HEK293 (cell line): ENCODE data around the gene TPM2.

Experiments used
- CTCF ChIA-PET: fragments of 350-600 bp; formaldehyde crosslinking; extraction: SDS; loops from one replicate; lab custom pipeline; 2021; ENCODE audit warnings: antibody characterized with exemption; lab: Yijun Ruan, JAX
- POLR2A ChIA-PET: fragments of 300-600 bp; formaldehyde crosslinking; extraction: SDS; loops from one replicate; lab custom pipeline; 2020; ENCODE audit warnings: antibody characterized with exemption, inconsistent platforms; lab: Yijun Ruan, JAX
- H3K27ac ChIP-seq: fragments of 200-500 bp; sonication (Bioruptor generic); 2 replicates; pipeline ENCODE4 v1.5.1; 2014; ENCODE audit warnings: low read depth, low read length, control low read depth, inconsistent platforms; ENCODE audit errors: extremely low read depth
- H3K36me3 ChIP-seq, 2 experiments: fragments of 200-500 bp in 1 of 2; sonication (Bioruptor generic) in 1 of 2; 1 replicate in 1 of 2; 2 replicates in 1 of 2; pipeline ENCODE4 v1.5.1; 2014 to 2017; ENCODE audit warnings: inconsistent platforms in 2 of 2, low read length in 2 of 2; ENCODE audit not compliant: control insufficient read depth in 2 of 2, insufficient read depth in 1 of 2
- H3K4me1 ChIP-seq: fragments of 200-500 bp; sonication (Bioruptor generic); 2 replicates; pipeline ENCODE4 v1.5.1; 2014; ENCODE audit warnings: mild to moderate bottlenecking, low read length, inconsistent platforms; ENCODE audit not compliant: control insufficient read depth, insufficient read depth
- H3K4me3 ChIP-seq: 2 replicates; pipeline ENCODE4 v1.5.1; 2011; ENCODE audit warnings: low read depth, mild to moderate bottlenecking, control low read depth, low read length, moderate library complexity
- H3K9me3 ChIP-seq: fragments of 200-500 bp; sonication (Bioruptor generic); 2 replicates; pipeline ENCODE4 v1.5.1; 2014; ENCODE audit warnings: low read depth, low read length, inconsistent platforms; ENCODE audit not compliant: control insufficient read depth, insufficient read depth
- BCL6B ChIP-seq: fragments of 450-650 bp; formaldehyde crosslinking; IDR thresholded peaks from 2 replicates; pipeline ENCODE4 v1.5.1; 2017; ENCODE audit warnings: missing biosample characterization, missing genetic modification characterization
- FEZF1 ChIP-seq: fragments of 450-650 bp; formaldehyde crosslinking; IDR thresholded peaks from 2 replicates; pipeline ENCODE4 v1.5.1; 2016; ENCODE audit warnings: missing biosample characterization, missing genetic modification characterization
- KLF7 ChIP-seq: fragments of 450-650 bp; formaldehyde crosslinking; IDR thresholded peaks from 2 replicates; pipeline ENCODE4 v1.5.1; 2016; ENCODE audit warnings: missing biosample characterization, missing genetic modification characterization, borderline replicate concordance
- MYNN ChIP-seq: fragments of 450-650 bp; formaldehyde crosslinking; IDR thresholded peaks from 2 replicates; pipeline ENCODE4 v1.5.1; 2016; ENCODE audit warnings: missing biosample characterization, missing genetic modification characterization, borderline replicate concordance
- TCF7L2 ChIP-seq: IDR thresholded peaks from 2 replicates; pipeline ENCODE4 v1.6.1; 2011; ENCODE audit warnings: low read depth, mild to moderate bottlenecking, inconsistent platforms, low read length, moderate library complexity, borderline replicate concordance
- ZBTB44 ChIP-seq: fragments of 450-650 bp; IDR thresholded peaks from 2 replicates; pipeline ENCODE4 v1.5.1; 2018; ENCODE audit warnings: missing biosample characterization, mild to moderate bottlenecking, missing genetic modification characterization
- ZEB2 ChIP-seq: fragments of 450-650 bp; formaldehyde crosslinking; IDR thresholded peaks from 2 replicates; pipeline ENCODE4 v1.5.1; 2016; ENCODE audit warnings: missing biosample characterization, missing genetic modification characterization
- ZNF138 ChIP-seq: fragments of 450-650 bp; formaldehyde crosslinking; IDR thresholded peaks from 2 replicates; pipeline ENCODE4 v1.5.1; 2016; ENCODE audit warnings: missing biosample characterization, missing genetic modification characterization, borderline replicate concordance
- ZNF146 ChIP-seq: fragments of 450-650 bp; formaldehyde crosslinking; IDR thresholded peaks from 2 replicates; pipeline ENCODE4 v1.5.1; 2016; ENCODE audit warnings: missing biosample characterization, missing genetic modification characterization
- ZNF19 ChIP-seq: fragments of 450-650 bp; formaldehyde crosslinking; IDR thresholded peaks from 2 replicates; pipeline ENCODE4; 2016; ENCODE audit warnings: missing biosample characterization, missing genetic modification characterization, low read depth
- ZNF2 ChIP-seq: fragments of 450-650 bp; formaldehyde crosslinking; IDR thresholded peaks from 2 replicates; pipeline ENCODE4 v1.5.1; 2016; ENCODE audit warnings: missing biosample characterization, missing genetic modification characterization
- ZNF202 ChIP-seq: fragments of 450-650 bp; formaldehyde crosslinking; IDR thresholded peaks from 2 replicates; pipeline ENCODE4 v1.5.1; 2016; ENCODE audit warnings: missing biosample characterization, missing genetic modification characterization, borderline replicate concordance
- ZNF266 ChIP-seq: fragments of 450-650 bp; formaldehyde crosslinking; IDR thresholded peaks from 2 replicates; pipeline ENCODE4 v1.5.1; 2016; ENCODE audit warnings: missing biosample characterization, missing genetic modification characterization, low read depth
- ZNF354C ChIP-seq: fragments of 450-650 bp; formaldehyde crosslinking; IDR thresholded peaks from 2 replicates; pipeline ENCODE4 v1.5.1; 2016; ENCODE audit warnings: missing biosample characterization, missing genetic modification characterization, low read depth, borderline replicate concordance
- ZNF513 ChIP-seq: fragments of 450-650 bp; IDR thresholded peaks from 2 replicates; pipeline ENCODE4 v1.5.1; 2018; ENCODE audit warnings: missing biosample characterization, missing genetic modification characterization
- ZNF529 ChIP-seq: fragments of 450-650 bp; formaldehyde crosslinking; IDR thresholded peaks from 2 replicates; pipeline ENCODE4 v1.5.1; 2017; ENCODE audit warnings: missing genetic modification characterization, missing biosample characterization; ENCODE audit not compliant: insufficient replicate concordance
- ZNF544 ChIP-seq: fragments of 450-650 bp; formaldehyde crosslinking; IDR thresholded peaks from 2 replicates; pipeline ENCODE4 v1.5.0; 2017; ENCODE audit warnings: missing biosample characterization, missing genetic modification characterization
- ZNF549 ChIP-seq: fragments of 450-650 bp; IDR thresholded peaks from 2 replicates; pipeline ENCODE4 v1.5.1; 2018; ENCODE audit warnings: missing biosample characterization, missing genetic modification characterization, mild to moderate bottlenecking, inconsistent platforms, moderate library complexity
- ZNF560 ChIP-seq: fragments of 450-650 bp; formaldehyde crosslinking; IDR thresholded peaks from 2 replicates; pipeline ENCODE4 v1.5.1; 2017; ENCODE audit warnings: missing biosample characterization, missing genetic modification characterization, borderline replicate concordance
- ZNF596 ChIP-seq: fragments of 450-650 bp; IDR thresholded peaks from 2 replicates; pipeline ENCODE4 v1.5.0; 2018; ENCODE audit warnings: missing biosample characterization, mild to moderate bottlenecking, missing genetic modification characterization, moderate library complexity
- ZNF621 ChIP-seq: fragments of 450-650 bp; formaldehyde crosslinking; IDR thresholded peaks from 2 replicates; pipeline ENCODE4 v1.5.1; 2017; ENCODE audit warnings: missing biosample characterization, missing genetic modification characterization
- ZNF707 ChIP-seq: fragments of 450-650 bp; formaldehyde crosslinking; IDR thresholded peaks from 2 replicates; pipeline ENCODE4 v1.5.1; 2016; ENCODE audit warnings: missing biosample characterization, missing genetic modification characterization
- TF ChIP-seq, protein P1 (sequence below): fragments of 450-650 bp; formaldehyde crosslinking; IDR thresholded peaks from 2 replicates; pipeline ENCODE4 v1.5.1; 2017; ENCODE audit warnings: missing biosample characterization, missing genetic modification characterization
- TF ChIP-seq, protein P2 (sequence below): sonication (generic); formaldehyde crosslinking; IDR thresholded peaks from 2 replicates; pipeline ENCODE4 v1.8.1; 2022; ENCODE audit warnings: mild to moderate bottlenecking, moderate library complexity, missing genetic modification reagents
- TF ChIP-seq, protein P3 (sequence below): fragments of 450-650 bp; formaldehyde crosslinking; IDR thresholded peaks from 2 replicates; pipeline ENCODE4 v1.5.1; 2016; ENCODE audit warnings: missing biosample characterization, missing genetic modification characterization, borderline replicate concordance

The TPM2 gene

DNA sequence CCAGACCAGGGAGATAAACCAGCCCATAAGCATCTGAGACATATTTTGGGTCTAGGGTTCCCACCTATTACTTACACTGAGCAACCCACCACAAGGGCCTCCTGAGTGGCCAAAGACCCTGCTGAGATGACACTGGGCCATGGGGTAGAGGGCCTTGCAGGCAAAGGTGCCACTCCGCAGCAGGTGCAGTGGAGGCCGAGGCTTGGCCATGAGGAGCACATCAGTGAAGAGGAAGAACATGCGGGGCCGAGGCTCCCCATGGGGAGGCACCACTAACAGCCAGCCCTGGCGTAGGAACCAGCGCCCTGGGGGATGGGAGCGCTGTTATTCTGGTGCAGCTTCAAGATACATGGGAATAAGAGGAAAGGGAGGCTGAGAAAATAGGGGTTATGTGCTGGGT, 27.3 kb downstream of the TPM2 start:
- POLR2A ChIA-PET, result interaction anchor here (1.6 to 3.0 kb wide), 3 partner anchors 26 to 69 kb away, joined by 4 to 23 read pairs (median 15); partner anchors contain the start of genes CREB3 and TLN1
- no peak overlapping the region for H3K27ac ChIP-seq
- TF ChIP-seq ZNF621 (tag by site-specific recombination) (no peak), ZNF354C (no peak), ZNF560 (tag by site-specific recombination) (no peak), ZNF266 (tag by site-specific recombination) (no peak), ZNF202 (tag by site-specific recombination) (no peak), ZNF513 (tag by site-specific recombination) (no peak), ZBTB44 (tag by site-specific recombination) (no peak)
- TF ChIP-seq, protein P1, sequence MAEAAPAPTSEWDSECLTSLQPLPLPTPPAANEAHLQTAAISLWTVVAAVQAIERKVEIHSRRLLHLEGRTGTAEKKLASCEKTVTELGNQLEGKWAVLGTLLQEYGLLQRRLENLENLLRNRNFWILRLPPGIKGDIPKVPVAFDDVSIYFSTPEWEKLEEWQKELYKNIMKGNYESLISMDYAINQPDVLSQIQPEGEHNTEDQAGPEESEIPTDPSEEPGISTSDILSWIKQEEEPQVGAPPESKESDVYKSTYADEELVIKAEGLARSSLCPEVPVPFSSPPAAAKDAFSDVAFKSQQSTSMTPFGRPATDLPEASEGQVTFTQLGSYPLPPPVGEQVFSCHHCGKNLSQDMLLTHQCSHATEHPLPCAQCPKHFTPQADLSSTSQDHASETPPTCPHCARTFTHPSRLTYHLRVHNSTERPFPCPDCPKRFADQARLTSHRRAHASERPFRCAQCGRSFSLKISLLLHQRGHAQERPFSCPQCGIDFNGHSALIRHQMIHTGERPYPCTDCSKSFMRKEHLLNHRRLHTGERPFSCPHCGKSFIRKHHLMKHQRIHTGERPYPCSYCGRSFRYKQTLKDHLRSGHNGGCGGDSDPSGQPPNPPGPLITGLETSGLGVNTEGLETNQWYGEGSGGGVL (tag by site-specific recombination), result no peak
- TF ChIP-seq, all 188 proteins: peak for 0
- CTCF ChIA-PET, result interaction anchor here (0.5 to 14.5 kb wide), 9 partner anchors 15 to 143 kb away, joined by 3 to 157 read pairs (median 13); partner anchors contain the start of gene TPM2
- H3K9me3 ChIP-seq, result no peaks in the 10 kb centered on the region
- peaks cover 5 to 40% of the 10 kb centered on the region in 2 experiments for H3K36me3 ChIP-seq
- H3K4me1 ChIP-seq, result peaks cover 8% of the 10 kb centered on the region; the same call in 1 of the 2 replicates
- H3K4me3 ChIP-seq, result no peak overlapping the region

- CTCF ChIA-PET, result interaction anchor here (0.5 to 14.5 kb wide), 14 partner anchors 11 to 74 kb away, joined by 3 to 157 read pairs (median 5); partner anchors contain the start of genes CREB3, TLN1 and TPM2
- H3K36me3 ChIP-seq, result peaks cover 5 to 40% of the 10 kb centered on the region in 2 experiments
- POLR2A ChIA-PET, result interaction anchor here (0.6 to 3.0 kb wide), 7 partner anchors 27 to 546 kb away, joined by 3 to 23 read pairs (median 4); partner anchors contain the start of genes ATOSB, CREB3 and TLN1
- H3K27ac ChIP-seq, result no peak overlapping the region
- H3K9me3 ChIP-seq, result no peaks in the 10 kb centered on the region
- H3K4me3 ChIP-seq, result no peak overlapping the region
- peaks cover 8% of the 10 kb centered on the region; the same call in 1 of the 2 replicates for H3K4me1 ChIP-seq
- no peak for TF ChIP-seq KLF7 (tag by site-specific recombination)
- no peak for TF ChIP-seq ZNF707
- TF ChIP-seq ZEB2 (tag by site-specific recombination), result no peak
- TF ChIP-seq FEZF1 (tag by site-specific recombination), result no peak
- TF ChIP-seq MYNN (tag by site-specific recombination), result no peak
- no peak for TF ChIP-seq ZNF549 (tag by site-specific recombination)
- no peak for TF ChIP-seq TCF7L2
- no peak for TF ChIP-seq BCL6B
- TF ChIP-seq ZNF19, result no peak
- no peak for TF ChIP-seq ZNF2 (tag by site-specific recombination)
- no peak for TF ChIP-seq ZNF138
- TF ChIP-seq, protein P2, sequence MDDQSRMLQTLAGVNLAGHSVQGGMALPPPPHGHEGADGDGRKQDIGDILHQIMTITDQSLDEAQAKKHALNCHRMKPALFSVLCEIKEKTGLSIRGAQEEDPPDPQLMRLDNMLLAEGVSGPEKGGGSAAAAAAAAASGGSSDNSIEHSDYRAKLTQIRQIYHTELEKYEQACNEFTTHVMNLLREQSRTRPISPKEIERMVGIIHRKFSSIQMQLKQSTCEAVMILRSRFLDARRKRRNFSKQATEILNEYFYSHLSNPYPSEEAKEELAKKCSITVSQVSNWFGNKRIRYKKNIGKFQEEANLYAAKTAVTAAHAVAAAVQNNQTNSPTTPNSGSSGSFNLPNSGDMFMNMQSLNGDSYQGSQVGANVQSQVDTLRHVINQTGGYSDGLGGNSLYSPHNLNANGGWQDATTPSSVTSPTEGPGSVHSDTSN (CRISPR knock-in tag), result no peak
- TF ChIP-seq ZNF529 (tag by site-specific recombination), result no peak
- TF ChIP-seq, protein P3, sequence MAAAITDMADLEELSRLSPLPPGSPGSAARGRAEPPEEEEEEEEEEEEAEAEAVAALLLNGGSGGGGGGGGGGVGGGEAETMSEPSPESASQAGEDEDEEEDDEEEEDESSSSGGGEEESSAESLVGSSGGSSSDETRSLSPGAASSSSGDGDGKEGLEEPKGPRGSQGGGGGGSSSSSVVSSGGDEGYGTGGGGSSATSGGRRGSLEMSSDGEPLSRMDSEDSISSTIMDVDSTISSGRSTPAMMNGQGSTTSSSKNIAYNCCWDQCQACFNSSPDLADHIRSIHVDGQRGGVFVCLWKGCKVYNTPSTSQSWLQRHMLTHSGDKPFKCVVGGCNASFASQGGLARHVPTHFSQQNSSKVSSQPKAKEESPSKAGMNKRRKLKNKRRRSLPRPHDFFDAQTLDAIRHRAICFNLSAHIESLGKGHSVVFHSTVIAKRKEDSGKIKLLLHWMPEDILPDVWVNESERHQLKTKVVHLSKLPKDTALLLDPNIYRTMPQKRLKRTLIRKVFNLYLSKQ (tag by site-specific recombination), result no peak
- TF ChIP-seq ZNF596 (tag by site-specific recombination), result no peak
- TF ChIP-seq ZNF146, result no peak
- TF ChIP-seq ZNF544 (tag by site-specific recombination), result no peak
These were observed 27.9 kb downstream of the TPM2 start for GRCh38 chr9:35661756-35662350.
